C4-2B (cell line): ENCODE measurements around the gene DCPS.

Source experiments
- ZFX ChIP-seq: fragments of 450-650 bp; IDR thresholded peaks from 2 replicates; pipeline ENCODE4 v1.6.1; 2017
- TF ChIP-seq, protein P1 (sequence below): fragments of 450-650 bp; conservative IDR thresholded peaks from 2 replicates; pipeline ENCODE4 v1.5.1; 2017; ENCODE audit warnings: mild to moderate bottlenecking

DNA sequence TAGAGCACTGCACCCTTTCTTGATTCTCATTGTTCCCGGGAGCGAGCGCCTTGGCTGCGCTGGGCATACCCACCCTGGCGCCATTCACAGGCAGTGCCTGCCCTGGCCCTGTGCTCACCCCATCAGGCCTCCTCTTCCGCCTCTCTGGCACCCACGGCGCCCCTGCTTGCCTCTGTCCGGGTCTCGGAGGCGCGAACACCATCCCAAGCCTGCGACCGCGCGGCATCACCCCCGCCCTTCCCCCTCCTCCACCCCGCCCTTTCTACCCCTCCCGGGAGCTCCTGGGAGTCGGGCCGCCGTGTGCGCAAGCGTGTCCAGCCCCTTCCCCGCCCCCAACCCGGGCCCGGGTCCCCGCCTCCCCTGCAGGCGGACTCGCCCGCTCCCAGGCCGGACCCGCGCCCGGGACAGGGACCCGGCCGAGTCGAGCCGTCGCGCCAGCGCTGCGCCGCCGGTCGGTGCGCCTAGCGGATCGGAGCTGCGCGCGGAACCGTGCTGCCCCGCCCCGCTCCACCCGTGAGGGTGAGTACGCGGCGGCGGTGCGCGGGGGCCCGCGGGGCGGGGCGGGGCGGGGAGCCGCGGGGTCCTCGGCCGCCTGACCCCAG, 51.6 kb downstream of the DCPS start, which contains the start of gene ST3GAL4:
- TF ChIP-seq, protein P1, sequence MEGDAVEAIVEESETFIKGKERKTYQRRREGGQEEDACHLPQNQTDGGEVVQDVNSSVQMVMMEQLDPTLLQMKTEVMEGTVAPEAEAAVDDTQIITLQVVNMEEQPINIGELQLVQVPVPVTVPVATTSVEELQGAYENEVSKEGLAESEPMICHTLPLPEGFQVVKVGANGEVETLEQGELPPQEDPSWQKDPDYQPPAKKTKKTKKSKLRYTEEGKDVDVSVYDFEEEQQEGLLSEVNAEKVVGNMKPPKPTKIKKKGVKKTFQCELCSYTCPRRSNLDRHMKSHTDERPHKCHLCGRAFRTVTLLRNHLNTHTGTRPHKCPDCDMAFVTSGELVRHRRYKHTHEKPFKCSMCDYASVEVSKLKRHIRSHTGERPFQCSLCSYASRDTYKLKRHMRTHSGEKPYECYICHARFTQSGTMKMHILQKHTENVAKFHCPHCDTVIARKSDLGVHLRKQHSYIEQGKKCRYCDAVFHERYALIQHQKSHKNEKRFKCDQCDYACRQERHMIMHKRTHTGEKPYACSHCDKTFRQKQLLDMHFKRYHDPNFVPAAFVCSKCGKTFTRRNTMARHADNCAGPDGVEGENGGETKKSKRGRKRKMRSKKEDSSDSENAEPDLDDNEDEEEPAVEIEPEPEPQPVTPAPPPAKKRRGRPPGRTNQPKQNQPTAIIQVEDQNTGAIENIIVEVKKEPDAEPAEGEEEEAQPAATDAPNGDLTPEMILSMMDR = no peak
- TF ChIP-seq ZFX = peak; percentile 55; the same call in 1 of the 2 replicates
